ENCODE measurements around the gene ARID1A.
"Not testable (repeated sequence)": the region's sequence is repeated elsewhere in the genome, so short reads cannot be mapped to it uniquely, and the experiment has no call there.

The ARID1A gene

GRCh38 chr1:26788515-26788785, 92.6 kb downstream of the ARID1A start:
- DNase-seq (ENCODE audit: low spot score): no peak

DNA sequence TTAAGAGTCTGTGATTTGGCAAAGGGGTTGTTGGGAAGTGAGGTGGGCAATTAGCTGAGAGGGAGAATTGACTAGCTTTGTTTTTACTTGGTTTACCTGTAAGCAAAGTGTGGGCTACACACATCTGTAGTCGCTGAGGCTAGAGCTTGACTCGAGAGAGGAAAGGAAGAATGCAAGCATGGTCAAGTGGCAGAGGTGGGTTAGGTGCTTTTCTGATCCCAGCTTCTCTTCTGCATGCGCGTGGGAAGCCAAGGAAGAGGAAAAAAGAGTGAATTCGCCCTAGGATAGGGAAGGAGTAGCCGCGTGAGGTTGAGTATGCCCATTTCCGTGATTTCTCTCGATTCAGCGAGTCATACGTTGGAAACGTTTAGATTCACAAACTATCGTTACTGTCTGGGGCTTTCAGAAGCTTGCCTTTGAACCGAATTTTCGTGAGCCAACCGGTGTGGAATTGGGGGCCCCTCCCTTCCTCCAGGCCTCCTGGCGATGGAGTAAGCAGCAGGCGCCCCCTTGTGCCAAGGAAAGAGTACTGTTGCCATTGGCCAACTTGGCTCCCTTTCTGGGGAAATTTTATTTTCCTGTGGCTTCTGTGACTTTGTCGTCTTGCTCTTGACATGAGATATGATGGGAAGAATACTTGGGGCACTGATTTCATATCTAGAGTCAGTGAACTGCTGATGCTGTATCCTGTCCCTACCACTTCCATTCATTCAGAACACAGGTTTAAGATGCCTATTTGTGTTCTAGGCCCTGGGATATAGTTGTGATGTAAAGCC, 93.2 kb downstream of the ARID1A start:
- peak; percentile 71 for DNase-seq (ENCODE audit: low spot score)

DNA sequence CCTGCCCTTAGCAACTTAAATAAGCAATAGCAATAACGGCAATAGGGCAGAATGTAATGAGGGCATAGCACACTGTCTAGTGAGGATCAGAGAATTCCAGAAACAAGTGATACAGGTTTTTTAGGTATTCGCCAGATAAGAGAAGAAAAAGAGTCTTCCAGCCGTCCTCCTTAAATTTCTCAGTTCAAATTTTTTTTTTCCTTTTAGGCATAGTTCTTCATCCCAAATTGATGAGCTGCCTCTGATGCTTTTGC, 93.7 kb downstream of the ARID1A start:
- no peak for DNase-seq (ENCODE audit: low spot score)

DNA sequence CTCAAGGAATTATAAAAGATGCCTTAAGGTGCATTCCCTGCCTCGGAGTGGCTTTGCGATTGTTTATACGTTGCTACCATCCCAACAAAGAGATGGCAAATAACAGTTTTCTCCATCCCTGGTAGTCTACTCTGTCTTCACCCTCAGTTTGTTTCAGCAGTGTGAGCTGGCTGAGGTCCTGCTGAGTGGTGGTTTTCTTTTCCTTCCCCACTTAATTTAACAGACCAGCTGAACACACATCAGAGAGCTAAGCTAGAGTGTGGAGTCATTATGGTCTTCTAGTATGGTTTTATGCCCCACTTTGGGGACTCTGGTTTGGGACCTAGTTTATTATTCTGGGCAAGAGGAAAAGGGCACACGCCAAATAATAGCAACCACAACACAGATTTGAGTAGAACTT, 94.1 kb downstream of the ARID1A start:
- DNase-seq (ENCODE audit: low spot score): no peak

GRCh38 chr1:26790551-26790953, 94.7 kb downstream of the ARID1A start:
- DNase-seq (ENCODE audit: low spot score): no peak

- no peak for DNase-seq (ENCODE audit: low spot score)
These were observed 95.3 kb downstream of the ARID1A start for GRCh38 chr1:26791148-26791547.

- no peak for DNase-seq (ENCODE audit: low spot score)
These were observed 95.8 kb downstream of the ARID1A start for GRCh38 chr1:26791626-26792025.

DNA sequence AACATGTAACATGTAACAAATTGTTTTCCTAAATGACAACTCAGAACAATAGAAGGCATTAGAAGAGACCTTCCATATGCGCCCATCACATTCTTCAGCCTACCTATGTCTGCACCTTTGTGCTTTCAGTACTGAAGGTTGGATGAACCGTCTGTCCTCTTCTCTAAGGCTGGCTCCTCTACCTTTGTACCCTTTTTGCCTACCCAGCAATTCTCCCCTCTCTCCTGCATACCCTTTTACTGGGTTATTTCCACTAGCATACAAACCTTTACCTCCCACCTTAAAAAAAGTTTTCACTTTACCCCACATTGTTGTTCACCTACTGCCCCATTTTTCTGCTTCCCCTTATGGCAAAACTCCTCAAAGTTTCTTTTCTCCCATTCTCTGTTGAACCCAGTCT, 97.1 kb downstream of the ARID1A start:
- DNase-seq (ENCODE audit: low spot score): no peak

DNA sequence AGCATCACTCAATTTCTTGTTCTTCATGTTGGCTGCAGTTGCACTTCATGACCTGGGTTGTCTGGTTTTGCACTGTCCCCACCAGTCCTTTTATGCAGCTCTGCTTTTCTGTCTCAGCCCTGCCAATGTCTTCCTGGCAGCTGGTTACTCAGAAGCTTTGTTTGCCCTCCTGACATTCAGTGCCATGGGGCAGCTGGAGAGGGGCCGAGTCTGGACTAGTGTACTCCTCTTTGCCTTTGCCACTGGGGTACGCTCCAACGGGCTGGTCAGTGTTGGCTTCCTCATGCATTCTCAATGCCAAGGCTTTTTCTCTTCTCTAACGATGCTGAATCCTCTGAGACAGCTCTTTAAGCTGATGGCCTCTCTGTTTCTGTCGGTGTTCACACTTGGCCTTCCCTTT, 98.6 kb downstream of the ARID1A start:
- no peak for DNase-seq (ENCODE audit: low spot score)

DNA sequence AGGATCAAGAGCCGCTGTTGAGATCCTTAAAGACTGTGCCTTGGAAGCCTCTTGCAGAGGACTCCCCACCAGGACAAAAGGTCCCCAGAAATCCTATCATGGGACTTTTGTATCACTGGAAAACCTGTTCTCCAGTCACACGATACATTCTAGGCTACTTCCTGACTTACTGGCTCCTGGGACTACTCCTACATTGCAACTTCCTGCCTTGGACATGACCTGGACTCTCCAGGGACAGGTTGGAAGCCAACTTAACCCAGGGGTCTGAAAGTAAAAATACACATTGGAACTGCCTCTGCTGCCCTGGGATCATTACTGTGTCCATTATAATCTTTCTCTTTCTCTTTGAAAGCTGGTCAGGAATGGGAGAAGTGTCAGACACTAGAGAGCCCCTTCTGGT, 101.8 kb downstream of the ARID1A start:
- no peak for DNase-seq (ENCODE audit: low spot score)

DNA sequence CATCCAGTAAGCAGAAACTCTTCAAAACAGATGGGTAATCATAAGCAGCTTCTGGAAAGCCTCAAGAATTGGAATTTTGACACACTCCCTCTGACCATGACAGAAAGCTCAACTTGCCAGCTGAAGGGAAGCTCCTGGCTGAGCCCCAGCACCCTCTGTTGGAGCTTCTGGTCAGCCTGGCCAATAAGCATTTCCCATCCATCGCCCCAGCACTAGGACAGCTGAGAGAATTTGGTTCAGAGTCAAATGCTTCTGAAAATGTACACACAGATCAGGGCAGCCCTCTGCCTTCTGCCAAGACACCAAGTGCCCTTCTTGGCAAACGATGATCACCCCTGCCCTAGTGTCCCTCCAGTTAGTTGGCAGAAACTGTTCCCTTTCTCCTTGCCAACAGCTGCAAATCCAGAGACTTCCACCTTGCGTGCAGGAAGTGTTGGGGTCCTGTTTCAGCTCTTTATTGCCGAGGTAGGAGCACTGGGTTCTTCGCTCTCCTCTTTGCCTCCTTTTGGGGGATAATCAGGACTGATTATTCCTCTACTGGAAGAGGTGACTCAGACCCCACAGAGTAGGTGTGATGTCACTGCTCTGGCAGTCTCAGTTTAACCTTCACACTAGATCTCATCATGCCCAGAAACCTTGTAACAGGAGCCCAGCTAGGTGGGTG, 103.8 kb downstream of the ARID1A start:
- DNase-seq (ENCODE audit: low spot score): no peak

DNA sequence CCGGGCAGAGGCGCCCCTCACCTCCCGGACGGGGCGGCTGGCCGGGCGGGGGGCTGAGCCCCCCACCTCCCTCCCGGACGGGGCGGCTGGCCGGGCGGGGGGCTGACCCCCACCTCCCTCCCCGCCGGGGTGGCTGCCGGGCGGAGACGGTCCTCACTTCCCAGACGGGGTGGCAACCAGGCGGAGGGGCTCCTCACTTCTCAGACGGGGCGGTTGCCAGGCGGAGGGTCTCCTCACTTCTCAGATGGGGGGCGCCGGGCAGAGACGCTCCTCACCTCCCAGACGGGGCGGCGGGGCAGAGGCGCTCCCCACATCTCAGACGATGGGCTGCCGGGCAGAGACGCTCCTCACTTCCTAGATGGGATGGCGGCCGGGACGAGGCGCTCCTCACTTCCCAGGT, 108.1 kb downstream of the ARID1A start:
- DNase-seq (ENCODE audit: low spot score): not testable (repeated sequence)

GRCh38 chr1:26810105-26810504, 114.3 kb downstream of the ARID1A start:
- DNase-seq (ENCODE audit: low spot score): peak; percentile 63

DNA sequence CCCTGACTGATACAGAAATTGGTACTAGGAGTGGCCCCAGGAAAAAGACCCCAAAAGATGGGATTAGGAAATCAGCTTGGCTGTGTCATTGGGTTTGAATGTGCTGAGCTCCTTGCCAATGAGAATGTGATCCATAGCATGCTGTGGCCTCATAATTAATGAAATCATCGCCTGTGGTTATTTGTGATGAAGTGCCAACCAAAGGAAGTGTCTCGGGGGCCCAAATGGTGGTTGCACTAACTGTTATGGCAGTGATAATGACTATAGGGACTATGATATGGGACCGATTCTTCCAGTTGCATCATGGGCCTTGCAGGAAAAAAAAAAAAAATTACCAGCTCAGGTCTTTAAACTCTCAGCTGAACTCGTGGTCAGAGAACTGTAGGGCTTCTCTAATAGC, 115.2 kb downstream of the ARID1A start:
- DNase-seq (ENCODE audit: low spot score): no peak

- DNase-seq (ENCODE audit: low spot score): no peak
These were observed 115.9 kb downstream of the ARID1A start for GRCh38 chr1:26811708-26812107.

DNA sequence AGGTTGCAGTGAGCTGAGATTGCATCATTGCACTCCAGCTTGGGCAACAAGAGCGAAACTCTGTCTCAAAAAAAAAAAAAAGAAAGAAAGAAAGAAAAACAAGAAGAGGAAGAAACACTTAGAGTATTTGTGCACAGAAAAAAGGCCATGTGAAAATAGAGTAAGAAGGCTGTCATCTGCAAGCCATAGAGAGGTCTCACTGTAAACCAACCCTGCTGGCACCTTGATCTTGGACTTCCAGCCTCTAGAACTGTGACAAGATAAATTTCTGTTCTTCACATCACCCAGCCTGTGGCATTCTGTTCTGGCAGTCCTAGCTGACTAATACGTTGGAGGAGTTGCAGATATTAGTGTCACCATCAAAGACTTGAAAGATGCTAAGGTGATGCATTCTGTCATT, 118.6 kb downstream of the ARID1A start:
- no peak for DNase-seq (ENCODE audit: low spot score)

DNA sequence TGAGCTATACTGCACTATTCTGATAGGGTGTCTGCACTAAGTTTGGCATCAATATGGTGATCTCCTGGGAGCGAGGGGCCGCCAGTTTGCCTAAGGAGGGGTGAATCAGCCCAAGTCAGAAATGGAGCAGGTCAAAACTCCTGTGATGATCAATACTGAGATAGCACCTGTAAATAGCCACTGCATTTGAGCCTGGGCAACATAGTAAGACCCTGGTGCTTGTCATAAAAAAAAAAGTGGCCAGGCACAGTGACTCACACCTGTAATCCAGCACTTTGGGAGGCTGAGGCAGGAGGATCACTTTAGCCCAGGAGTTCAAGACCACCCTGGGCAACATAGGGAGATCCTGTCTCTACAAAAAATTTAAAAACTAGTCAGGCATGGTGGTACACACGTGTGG, 119.1 kb downstream of the ARID1A start:
- no peak for DNase-seq (ENCODE audit: low spot score)

DNA sequence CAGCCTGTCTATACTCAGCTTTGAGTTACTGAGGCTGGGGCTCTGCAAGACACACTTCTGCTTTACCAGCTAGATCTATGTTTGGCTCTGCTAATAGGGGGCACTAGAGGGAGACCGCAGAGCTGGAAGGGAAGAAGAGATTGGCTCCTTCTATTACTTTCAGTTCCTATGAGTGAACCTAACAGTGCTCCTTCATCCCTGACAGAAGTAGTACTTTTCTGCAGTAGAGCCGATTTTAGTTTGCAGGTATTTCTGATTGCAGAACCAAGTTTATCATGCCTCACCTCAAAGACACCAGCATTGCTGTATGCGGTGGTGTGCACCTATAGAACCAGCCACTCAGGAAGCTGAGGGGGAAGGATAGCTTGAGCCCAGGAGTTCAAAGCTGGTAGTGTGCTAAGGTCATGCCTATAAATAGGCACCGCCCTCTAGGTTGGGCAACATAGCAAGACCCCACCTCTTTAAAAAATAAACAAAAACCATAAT, 125.0 kb downstream of the ARID1A start:
- DNase-seq (ENCODE audit: low spot score): no peak

DNA sequence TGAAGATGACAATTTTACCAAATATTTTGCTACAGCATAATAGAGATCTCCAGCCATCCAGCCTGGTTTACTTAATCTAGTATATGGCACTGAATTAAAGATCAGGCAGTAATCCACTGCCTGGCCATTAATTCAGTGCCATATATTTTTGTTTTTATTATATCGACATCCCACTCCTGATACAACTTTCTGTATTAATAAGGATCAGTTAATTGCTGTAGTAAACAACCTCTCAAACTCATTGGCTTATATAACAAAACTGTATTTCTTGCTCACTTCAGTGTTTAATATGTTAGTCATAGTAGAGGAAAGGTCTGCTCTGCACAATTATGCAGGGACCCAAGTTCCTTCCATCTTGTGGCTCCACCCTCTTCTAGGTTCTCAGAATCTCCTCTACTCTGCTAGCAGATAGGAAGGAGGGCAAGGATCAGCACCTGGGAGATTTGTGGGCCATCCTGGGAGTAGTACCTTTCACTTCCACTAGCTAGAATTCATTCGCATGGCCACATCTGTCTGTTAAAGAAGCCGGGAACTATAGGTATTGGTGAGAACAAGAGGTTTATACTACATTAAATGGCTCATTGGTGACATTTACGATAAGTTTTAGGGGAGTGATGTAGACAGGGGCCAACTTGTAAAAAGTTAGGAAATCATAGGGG, 127.1 kb downstream of the ARID1A start:
- DNase-seq (ENCODE audit: low spot score): no peak

DNA sequence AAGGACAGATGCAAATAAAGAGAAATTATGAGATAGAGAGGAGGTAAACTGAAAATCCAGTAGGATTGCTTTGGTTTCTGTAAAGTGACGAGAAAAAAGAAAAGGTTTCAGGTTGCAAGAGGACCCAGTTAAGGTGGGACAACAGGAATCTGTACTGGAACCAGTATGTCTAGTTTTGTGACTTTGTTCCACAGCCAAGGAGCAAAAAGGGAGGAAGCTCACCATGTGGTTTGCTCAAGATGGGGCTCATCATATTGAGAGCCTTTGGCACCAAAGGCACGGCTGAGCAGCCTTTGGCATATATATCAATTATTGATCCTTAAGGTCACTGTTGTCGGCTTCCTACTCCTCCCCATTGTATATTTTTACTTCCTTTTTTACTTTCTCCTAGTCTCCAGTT, 128.9 kb downstream of the ARID1A start:
- DNase-seq (ENCODE audit: low spot score): no peak

DNA sequence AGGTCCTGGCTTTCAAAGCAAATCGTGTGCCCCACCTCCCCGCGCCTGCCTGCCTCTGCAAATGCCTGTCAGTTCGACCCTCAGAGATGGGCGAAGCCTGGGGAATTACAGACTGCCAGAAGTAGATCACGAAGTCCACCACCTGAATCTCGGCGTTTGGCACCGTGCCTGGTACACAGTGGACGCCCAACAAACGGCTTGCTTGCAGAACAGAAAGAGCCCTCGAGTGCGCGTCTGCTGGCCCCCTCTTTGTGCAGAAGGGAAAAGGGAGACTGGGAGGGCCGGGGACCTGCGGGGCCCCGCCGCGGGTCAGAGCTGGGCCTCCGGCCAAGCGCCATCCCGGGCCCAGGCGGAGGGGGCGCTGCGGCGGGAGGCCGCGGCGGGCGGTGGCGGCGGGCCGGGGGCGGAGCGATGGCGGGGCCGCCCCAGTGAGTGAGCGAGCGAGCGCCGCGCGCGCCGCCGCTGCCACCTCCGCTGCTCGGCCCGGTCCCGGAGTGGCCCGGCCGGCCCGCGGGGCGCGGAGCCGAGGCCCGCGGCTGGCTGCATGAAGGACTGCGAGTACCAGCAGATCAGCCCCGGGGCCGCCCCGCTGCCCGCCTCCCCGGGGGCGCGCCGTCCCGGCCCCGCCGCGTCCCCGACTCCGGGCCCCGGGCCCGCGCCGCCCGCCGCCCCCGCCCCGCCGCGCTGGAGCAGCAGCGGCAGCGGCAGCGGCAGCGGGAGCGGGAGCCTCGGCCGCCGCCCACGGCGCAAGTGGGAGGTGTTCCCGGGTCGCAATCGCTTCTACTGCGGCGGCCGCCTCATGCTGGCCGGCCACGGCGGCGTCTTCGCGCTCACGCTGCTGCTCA, 130.7 kb downstream of the ARID1A start, which contains the start of gene ZDHHC18:
Gene ZDHHC18 (plus strand): TSS at position 428 of the 845 bp plus-strand sequence. CDS start 117 bp downstream, at position 545.
- peak; percentile 37 for DNase-seq (ENCODE audit: low spot score)

- no peak for DNase-seq (ENCODE audit: low spot score)
These were observed 131.3 kb downstream of the ARID1A start for GRCh38 chr1:26827106-26827604.
